ENCODE data around the gene FAM161B. TPM values are rescaled to one million over a fixed set of nuclear protein-coding genes. Genes with fewer than 3 reads are reported as not detected.

The FAM161B gene
- total and polyA plus RNA-seq, 2 of the 4 experiments (the other 2 are of a cell fraction), result 1.9 to 2.5 TPM

- Histone ChIP-seq H3K23ac (ENCODE audit: low read depth, low read length) (no peak overlapping the region), H3K4me1 (ENCODE audit: control insufficient read depth, insufficient read depth, low read length) (no peaks in the 10 kb centered on the region), H3K27me3 (ENCODE audit: control insufficient read depth, insufficient read depth, low read length) (no peaks in the 10 kb centered on the region), H4K20me1 (ENCODE audit: insufficient read depth, low read length) (no peaks in the 10 kb centered on the region), H3K27ac (ENCODE audit: insufficient read depth, low read length) (no peak overlapping the region), H3K56ac (ENCODE audit: extremely low read depth, insufficient read depth, low read length) (no peak overlapping the region), H3K9me3 (ENCODE audit: control insufficient read depth, insufficient read depth, low read length) (no peaks in the 10 kb centered on the region), H3K4ac (ENCODE audit: low read depth, low read length) (no peak overlapping the region), H2BK20ac (ENCODE audit: low read depth, low read length) (no peak overlapping the region), H2BK5ac (ENCODE audit: low read depth, low read length, poor library complexity, severe bottlenecking) (no peak overlapping the region), H3K14ac (replicated peaks; ENCODE audit: low read depth, low read length) (no peak overlapping the region), H4K8ac (ENCODE audit: low read depth in 2 of 2, low read length in 2 of 2) (no peak overlapping the region), H2AFZ (replicated peaks; ENCODE audit: low read length, poor library complexity) (no peak overlapping the region), H3K79me1 (ENCODE audit: low read depth in 1 of 2, low read length in 2 of 2) (peaks cover 22 to 30% of the 10 kb centered on the region in 2 experiments), H3K4me3 (ENCODE audit: insufficient read depth, low read depth, low read length) (no peak overlapping the region), H2AK9ac (replicated peaks; ENCODE audit: low read depth, low read length, poor library complexity) (no peak overlapping the region), H2AK5ac (ENCODE audit: low read depth, low read length) (no peak overlapping the region), H3K36me3 (ENCODE audit: control insufficient read depth, insufficient read depth, low read length) (peaks cover 51% of the 10 kb centered on the region), H3K4me2 (ENCODE audit: low read depth, low read length) (no peak overlapping the region), H4K91ac (ENCODE audit: insufficient read depth, low read depth, low read length) (no peak overlapping the region), H3K9ac (ENCODE audit: low read depth, low read length) (no peak overlapping the region), H3K18ac (ENCODE audit: low read depth, low read length) (no peak overlapping the region), H2BK15ac (ENCODE audit: low read depth, low read length) (no peak overlapping the region), H4K5ac (ENCODE audit: low read depth, low read length) (no peak overlapping the region), H3K9me1 (ENCODE audit: insufficient read depth, low read length) (no peaks in the 10 kb centered on the region), H2BK120ac (ENCODE audit: low read depth, low read length) (no peak overlapping the region)
- dilution Hi-C loops (cut with HindIII; ENCODE audit: low sequenced_read_pairs, unreplicated experiment) (no loop called here), intact Hi-C loops (cut with micrococcal nuclease) (no loop called here), in situ Hi-C loops (cut with MboI; ENCODE audit: low sequenced_read_pairs) (no loop called here)
- peak; percentile 66 for DNase-seq
- POLR2A ChIA-PET (ENCODE audit: unreplicated experiment), result no interaction called here
- WGBS, 2 experiments (ENCODE audit: extremely low coverage in 2 of 2, insufficient read length in 1 of 2), result no CpG with 5 or more reads among the region's 1 CpG
- ATAC-seq (ENCODE audit: low read depth), result no peak
- CTCF ChIA-PET, result no interaction called here
- no peak for TF ChIP-seq NFE2L2 (IDR thresholded peaks at IDR 0.05; ENCODE audit: low read depth, low read length)
- TF ChIP-seq USF2 (IDR thresholded peaks at IDR 0.05; ENCODE audit: low read depth, low read length), result no peak
- no peak for TF ChIP-seq MAFK (IDR thresholded peaks at IDR 0.05; ENCODE audit: low read depth, low read length)
- TF ChIP-seq RFX5 (IDR thresholded peaks at IDR 0.05; ENCODE audit: low read depth, low read length), result no peak
- no peak for TF ChIP-seq MXI1 (IDR thresholded peaks at IDR 0.05; ENCODE audit: borderline replicate concordance, low read depth, low read length)
- no peak for TF ChIP-seq FOS (IDR thresholded peaks at IDR 0.05; ENCODE audit: low read depth, low read length)
- no peak for TF ChIP-seq ELK1 (IDR thresholded peaks at IDR 0.05; ENCODE audit: borderline replicate concordance, low read depth, low read length)
- no peak for TF ChIP-seq RCOR1 (IDR thresholded peaks at IDR 0.05; ENCODE audit: insufficient replicate concordance, low read length)
- TF ChIP-seq CHD1 (IDR thresholded peaks at IDR 0.05; ENCODE audit: low read depth, low read length), result no peak
- TF ChIP-seq CEBPB (IDR thresholded peaks at IDR 0.05; ENCODE audit: low read depth, low read length), result no peak
- no peak for TF ChIP-seq RAD21 (IDR thresholded peaks at IDR 0.05; ENCODE audit: low read length)
- no peak for TF ChIP-seq MAZ (IDR thresholded peaks at IDR 0.05; ENCODE audit: borderline replicate concordance, low read depth, low read length)
- TF ChIP-seq POLR2A (IDR thresholded peaks at IDR 0.05; ENCODE audit: low read depth, low read length), result no peak
- no peak for TF ChIP-seq CTCF (conservative IDR thresholded peaks at IDR 0.05; ENCODE audit: low read depth, low read length)
- no peak for TF ChIP-seq SMC3 (IDR thresholded peaks at IDR 0.05; ENCODE audit: low read depth, low read length)
- no peak for TF ChIP-seq BHLHE40 (IDR thresholded peaks at IDR 0.05; ENCODE audit: low read depth, low read length)
- BruUV-seq (replicated peaks), result no TSS peak
Measured at GRCh38 chr14:73909681-73910080, 40.2 kb downstream of the FAM161B start.

Data from IMR-90 (cell line).